Measurements from ENCODE around the gene TAS1R1.

Gene TAS1R1

DNA sequence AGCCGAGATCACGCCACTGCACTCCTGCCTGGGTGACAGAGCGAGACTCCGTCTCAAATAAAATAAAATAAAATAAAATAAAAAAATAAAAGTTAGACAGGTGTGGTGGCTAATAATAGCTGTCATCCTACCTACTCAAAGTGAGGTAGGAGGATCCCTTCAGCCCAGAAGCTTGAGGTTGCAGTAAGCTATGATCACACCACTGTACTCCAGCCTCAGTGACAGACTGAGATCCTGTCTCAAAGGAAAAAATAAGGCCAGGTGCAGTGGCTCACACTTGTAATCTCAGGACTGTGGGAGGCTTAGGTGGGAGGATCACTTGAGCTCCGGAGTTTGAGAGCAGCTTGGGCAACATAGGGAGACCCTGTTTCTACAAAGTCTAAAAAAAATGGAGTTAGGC is 18.8 kb upstream of the TAS1R1 start:
- no peak for DNase-seq
- no peak overlapping the region for H3K27ac ChIP-seq
- H3K27me3 ChIP-seq (ENCODE audit: insufficient read depth, low read depth, severe bottlenecking), result no peaks in the 10 kb centered on the region
- TF ChIP-seq, protein P1, sequence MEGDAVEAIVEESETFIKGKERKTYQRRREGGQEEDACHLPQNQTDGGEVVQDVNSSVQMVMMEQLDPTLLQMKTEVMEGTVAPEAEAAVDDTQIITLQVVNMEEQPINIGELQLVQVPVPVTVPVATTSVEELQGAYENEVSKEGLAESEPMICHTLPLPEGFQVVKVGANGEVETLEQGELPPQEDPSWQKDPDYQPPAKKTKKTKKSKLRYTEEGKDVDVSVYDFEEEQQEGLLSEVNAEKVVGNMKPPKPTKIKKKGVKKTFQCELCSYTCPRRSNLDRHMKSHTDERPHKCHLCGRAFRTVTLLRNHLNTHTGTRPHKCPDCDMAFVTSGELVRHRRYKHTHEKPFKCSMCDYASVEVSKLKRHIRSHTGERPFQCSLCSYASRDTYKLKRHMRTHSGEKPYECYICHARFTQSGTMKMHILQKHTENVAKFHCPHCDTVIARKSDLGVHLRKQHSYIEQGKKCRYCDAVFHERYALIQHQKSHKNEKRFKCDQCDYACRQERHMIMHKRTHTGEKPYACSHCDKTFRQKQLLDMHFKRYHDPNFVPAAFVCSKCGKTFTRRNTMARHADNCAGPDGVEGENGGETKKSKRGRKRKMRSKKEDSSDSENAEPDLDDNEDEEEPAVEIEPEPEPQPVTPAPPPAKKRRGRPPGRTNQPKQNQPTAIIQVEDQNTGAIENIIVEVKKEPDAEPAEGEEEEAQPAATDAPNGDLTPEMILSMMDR (IDR thresholded peaks at IDR 0.05; ENCODE audit: low read depth, low read length), result no peak
- no peaks in the 10 kb centered on the region for H3K9me3 ChIP-seq (ENCODE audit: severe bottlenecking)
- peaks cover 62% of the 10 kb centered on the region for H3K36me3 ChIP-seq
- H3K4me3 ChIP-seq (ENCODE audit: low read depth, low read length), result no peak overlapping the region

DNA sequence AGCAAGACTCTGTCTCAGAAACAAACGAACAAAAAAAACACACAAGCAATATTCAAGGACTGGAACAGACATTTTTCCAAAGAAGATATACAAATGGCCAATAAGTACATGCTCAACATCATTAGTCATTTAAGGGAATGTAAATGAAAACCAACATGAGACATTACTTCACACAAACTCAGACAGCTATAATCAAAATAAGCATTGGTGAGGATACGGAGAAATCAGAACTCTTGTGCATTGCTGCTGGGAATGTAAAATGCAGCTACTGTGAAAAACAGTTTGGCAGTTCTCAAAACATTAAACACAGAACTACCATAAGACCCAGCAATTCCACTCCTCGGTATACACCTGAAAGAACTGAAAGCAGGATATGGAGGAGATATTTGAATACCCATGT is 16.2 kb upstream of the TAS1R1 start:
- TF ChIP-seq, protein P1 (IDR thresholded peaks at IDR 0.05; ENCODE audit: low read depth, low read length), result no peak
- Histone ChIP-seq H3K4me3 (ENCODE audit: low read depth, low read length) (no peak overlapping the region), H3K9me3 (ENCODE audit: severe bottlenecking) (no peaks in the 10 kb centered on the region), H3K27ac (no peak overlapping the region), H3K36me3 (peaks cover 55% of the 10 kb centered on the region), H3K27me3 (ENCODE audit: insufficient read depth, low read depth, severe bottlenecking) (no peaks in the 10 kb centered on the region)
- no peak for DNase-seq

DNA sequence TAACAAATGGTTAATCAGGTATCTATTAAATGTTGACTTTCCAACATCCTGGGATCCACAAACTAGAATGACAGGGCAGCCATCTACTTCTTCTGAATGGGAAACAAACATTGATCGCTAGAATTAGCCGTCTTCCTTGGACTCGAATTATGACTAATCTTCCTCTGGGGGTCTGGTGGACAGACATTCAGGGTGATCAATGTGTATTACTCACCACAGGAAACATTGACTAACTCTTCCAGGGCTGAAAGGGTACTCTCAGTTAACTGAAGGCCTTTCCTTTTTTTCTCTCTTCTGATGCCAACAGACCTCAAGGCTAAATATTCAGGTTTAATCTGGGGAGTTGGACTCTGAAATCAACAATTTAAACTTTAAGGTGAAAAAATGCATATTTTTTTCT is 10.3 kb upstream of the TAS1R1 start:
- Histone ChIP-seq H3K27me3 (ENCODE audit: insufficient read depth, low read depth, severe bottlenecking) (no peaks in the 10 kb centered on the region), H3K4me3 (ENCODE audit: low read depth, low read length) (no peak overlapping the region), H3K36me3 (peaks cover 67% of the 10 kb centered on the region), H3K27ac (no peak overlapping the region), H3K9me3 (ENCODE audit: severe bottlenecking) (no peaks in the 10 kb centered on the region)
- no peak for DNase-seq
- TF ChIP-seq, protein P1 (IDR thresholded peaks at IDR 0.05; ENCODE audit: low read depth, low read length), result no peak

DNA sequence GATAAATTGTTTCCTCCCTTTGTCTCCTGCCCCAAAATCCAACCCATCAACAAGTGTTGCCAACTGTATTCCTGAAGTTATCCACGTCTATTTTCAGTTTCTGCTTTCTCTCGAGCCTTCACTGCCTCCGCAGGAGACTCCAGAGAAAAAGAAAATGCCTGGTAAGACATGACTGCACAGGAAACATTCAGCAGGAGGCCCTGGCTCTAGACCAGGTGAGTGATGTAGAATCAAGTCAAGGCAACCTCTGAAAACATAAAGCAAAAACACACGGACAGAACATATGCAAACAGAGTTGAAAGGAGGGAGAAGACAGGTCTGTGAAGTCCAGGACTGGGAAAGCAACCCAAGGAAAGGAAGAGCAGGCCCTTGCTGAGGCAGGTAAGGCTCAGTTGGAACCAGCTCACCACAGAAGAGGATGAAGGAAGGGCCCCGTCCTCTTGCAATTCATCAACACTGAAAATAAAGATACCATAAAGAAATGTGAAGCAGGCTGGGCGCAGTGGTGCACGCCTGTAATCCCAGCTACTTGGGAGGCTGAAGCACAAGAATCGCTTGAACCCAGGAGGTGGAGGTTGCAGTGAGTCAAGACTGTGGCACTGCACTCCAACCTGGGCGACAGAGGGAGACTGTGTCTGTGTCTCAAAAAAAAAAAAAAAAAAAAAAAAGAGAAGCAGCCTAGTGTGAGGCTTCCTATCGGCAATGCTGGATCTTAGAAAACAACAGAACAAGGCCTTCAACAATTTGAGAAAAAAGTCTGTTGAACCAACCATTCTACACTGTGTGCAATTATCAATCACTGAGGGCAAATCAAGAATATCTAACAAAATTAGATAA is 9.6 kb upstream of the TAS1R1 start:
- H3K27ac ChIP-seq, result no peak overlapping the region
- H3K4me3 ChIP-seq (ENCODE audit: low read depth, low read length), result no peak overlapping the region
- TF ChIP-seq, protein P1 (IDR thresholded peaks at IDR 0.05; ENCODE audit: low read depth, low read length), result no peak
- no peaks in the 10 kb centered on the region for H3K9me3 ChIP-seq (ENCODE audit: severe bottlenecking)
- DNase-seq, result no peak
- H3K27me3 ChIP-seq (ENCODE audit: insufficient read depth, low read depth, severe bottlenecking), result no peaks in the 10 kb centered on the region
- H3K36me3 ChIP-seq, result peaks cover 74% of the 10 kb centered on the region

DNA sequence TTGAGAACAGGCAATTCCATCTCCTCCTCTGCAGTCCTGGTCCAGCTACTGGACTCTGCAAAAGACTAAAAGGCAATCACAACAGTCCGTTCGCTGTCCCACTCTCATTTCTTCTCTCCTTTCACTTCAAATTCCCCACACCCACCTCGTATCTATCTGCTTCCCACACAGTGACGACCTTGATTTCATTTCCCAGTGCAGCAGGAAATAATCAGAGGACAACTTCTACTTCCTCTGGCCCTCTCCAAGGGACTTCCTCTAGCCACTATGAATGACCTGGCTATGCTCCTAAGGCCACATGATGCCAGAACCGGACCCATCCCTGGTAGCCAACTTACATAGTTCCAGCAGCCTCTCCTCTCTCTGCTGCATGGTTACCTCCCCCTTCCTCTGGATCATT is 8.8 kb upstream of the TAS1R1 start:
- Histone ChIP-seq H3K9me3 (ENCODE audit: severe bottlenecking) (no peaks in the 10 kb centered on the region), H3K27me3 (ENCODE audit: insufficient read depth, low read depth, severe bottlenecking) (no peaks in the 10 kb centered on the region), H3K36me3 (peaks cover 76% of the 10 kb centered on the region), H3K4me3 (ENCODE audit: low read depth, low read length) (no peak overlapping the region), H3K27ac (no peak overlapping the region)
- DNase-seq, result no peak
- TF ChIP-seq, protein P1 (IDR thresholded peaks at IDR 0.05; ENCODE audit: low read depth, low read length), result no peak

DNA sequence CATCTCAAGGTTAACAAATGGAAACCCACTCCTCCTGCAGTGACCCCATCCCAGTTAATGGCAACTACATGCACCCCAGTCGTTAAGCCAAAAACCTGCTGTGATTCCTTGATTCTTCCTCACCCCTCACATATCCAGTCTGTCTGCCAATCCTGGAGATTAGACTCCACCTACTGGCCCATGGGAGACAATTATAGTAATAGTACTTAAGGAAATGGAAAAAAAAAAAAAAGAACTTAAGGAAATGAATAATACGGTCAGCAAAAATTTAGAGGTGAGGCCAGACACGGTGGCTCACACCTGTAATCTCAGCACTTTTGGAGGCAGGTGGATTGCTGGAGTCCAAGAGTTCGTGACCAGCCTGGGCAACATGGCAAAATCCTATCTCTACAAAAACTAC is 7.8 kb upstream of the TAS1R1 start:
- peaks cover 79% of the 10 kb centered on the region for H3K36me3 ChIP-seq

More for the DNA sequence above, 7.8 kb upstream of the TAS1R1 start:
- no peak overlapping the region for H3K27ac ChIP-seq
- DNase-seq, result no peak
- H3K9me3 ChIP-seq (ENCODE audit: severe bottlenecking), result no peaks in the 10 kb centered on the region
- TF ChIP-seq, protein P1 (IDR thresholded peaks at IDR 0.05; ENCODE audit: low read depth, low read length), result no peak
- no peaks in the 10 kb centered on the region for H3K27me3 ChIP-seq (ENCODE audit: insufficient read depth, low read depth, severe bottlenecking)
- H3K4me3 ChIP-seq (ENCODE audit: low read depth, low read length), result no peak overlapping the region
